Measurements from ENCODE around the gene SLC35D2. TPM values are rescaled to one million over a fixed set of nuclear protein-coding genes. Genes with fewer than 3 reads are reported as not detected.
"Not testable (repeated sequence)": the region's sequence is repeated elsewhere in the genome, so short reads cannot be mapped to it uniquely, and the experiment has no call there.

Gene SLC35D2
- total RNA-seq, 1 experiment from 2014 or later: 14.6 TPM

GRCh38 chr9:96309850-96310249 is 73.7 kb downstream of the SLC35D2 start:
- DNase-seq (ENCODE audit: low spot score) (no peak), ATAC-seq (no peak)
- Mint-ChIP-seq H3K4me3 (no peak overlapping the region), H3K27ac (no peak overlapping the region), H3K36me3 (peaks cover 37% of the 10 kb centered on the region), H3K27me3 (ENCODE audit: low read depth) (peaks cover 11% of the 10 kb centered on the region; the same call in 1 of the 2 replicates), H3K4me1 (peaks cover 10% of the 10 kb centered on the region), H3K9me3 (peaks cover 37% of the 10 kb centered on the region)
- TF ChIP-seq E2F4 (CRISPR knock-in tag; IDR thresholded peaks at IDR 0.05; ENCODE audit: borderline replicate concordance, low read depth): no peak
- TF ChIP-seq MYBL2 (CRISPR knock-in tag; IDR thresholded peaks at IDR 0.05): no peak
- no peak for TF ChIP-seq ZNF317 (CRISPR knock-in tag; IDR thresholded peaks at IDR 0.05; ENCODE audit: borderline replicate concordance, low read depth)
- TF ChIP-seq NFYB (CRISPR knock-in tag; conservative IDR thresholded peaks at IDR 0.05; ENCODE audit: low read depth): no peak
- no peak for TF ChIP-seq NR3C1 (CRISPR knock-in tag; conservative IDR thresholded peaks at IDR 0.05; ENCODE audit: low read depth)
- no peak for TF ChIP-seq PRDM15 (CRISPR knock-in tag; IDR thresholded peaks at IDR 0.05)
- POLR2A ChIA-PET: no interaction called here
- CTCF ChIA-PET: no interaction called here

- CTCF ChIA-PET; H3K27me3 Mint-ChIP-seq (ENCODE audit: low read depth); DNase-seq (ENCODE audit: low spot score); POLR2A ChIA-PET; H3K27ac Mint-ChIP-seq; H3K4me3 Mint-ChIP-seq; ATAC-seq: not testable (repeated sequence)
- H3K9me3 Mint-ChIP-seq: peaks cover 16% of the 10 kb centered on the region
- peaks cover 11% of the 10 kb centered on the region for H3K4me1 Mint-ChIP-seq
- peak; percentile 58 for TF ChIP-seq GABPB1 (CRISPR knock-in tag; IDR thresholded peaks at IDR 0.05)
- peaks cover 11% of the 10 kb centered on the region for H3K36me3 Mint-ChIP-seq
Measured at GRCh38 chr9:96306958-96307357, 76.6 kb downstream of the SLC35D2 start.

- Mint-ChIP-seq H3K27me3 (ENCODE audit: low read depth) (no peaks in the 10 kb centered on the region; the same call in 1 of the 2 replicates), H3K27ac (peak overlapping the region; percentile 70; the same call in 1 of the 2 replicates), H3K4me1 (peaks cover 11% of the 10 kb centered on the region), H3K9me3 (peaks cover 4% of the 10 kb centered on the region; the same call in 1 of the 2 replicates), H3K4me3 (no peak overlapping the region), H3K36me3 (no peaks in the 10 kb centered on the region)
- ATAC-seq (peak; percentile 69), DNase-seq (ENCODE audit: low spot score) (no peak)
- ChIA-PET CTCF (interaction anchor here (1.1 to 1.7 kb wide), 3 partner anchors 12 to 73 kb away, joined by 3 to 9 read pairs (median 4); no protein-coding TSS in a partner anchor), POLR2A (no interaction called here)
- TF ChIP-seq ZNF121 (CRISPR knock-in tag; IDR thresholded peaks at IDR 0.05): peak; percentile 58; the same call in 1 of the 2 replicates
- TF ChIP-seq NFATC4 (CRISPR knock-in tag; IDR thresholded peaks at IDR 0.05): no peak
Measured at GRCh38 chr9:96305171-96305570, 78.3 kb downstream of the SLC35D2 start.

- H3K9me3 Mint-ChIP-seq: peaks cover 4% of the 10 kb centered on the region; the same call in 1 of the 2 replicates
- no peak for TF ChIP-seq ZNF219 (CRISPR knock-in tag; IDR thresholded peaks at IDR 0.05; ENCODE audit: borderline replicate concordance)
- TF ChIP-seq ZNF263 (CRISPR knock-in tag; IDR thresholded peaks at IDR 0.05; ENCODE audit: low read depth): no peak
- no peak for TF ChIP-seq AR (CRISPR knock-in tag; IDR thresholded peaks at IDR 0.05)
- TF ChIP-seq FOXP1 (CRISPR knock-in tag; IDR thresholded peaks at IDR 0.05; ENCODE audit: borderline replicate concordance): no peak
- no peak for TF ChIP-seq ELF4 (CRISPR knock-in tag; IDR thresholded peaks at IDR 0.05; ENCODE audit: low read depth)
- no peak for TF ChIP-seq NR2C2 (CRISPR knock-in tag; IDR thresholded peaks at IDR 0.05)
- H3K4me3 Mint-ChIP-seq: no peak overlapping the region
- CTCF ChIA-PET: interaction anchor here (1.5 to 3.0 kb wide), 3 partner anchors 13 to 24 kb away, joined by 4 to 10 read pairs (median 9); no protein-coding TSS in a partner anchor
- H3K27me3 Mint-ChIP-seq (ENCODE audit: low read depth): no peaks in the 10 kb centered on the region; the same call in 1 of the 2 replicates
- POLR2A ChIA-PET: no interaction called here
- no peak for DNase-seq (ENCODE audit: low spot score)
- ATAC-seq: no peak
- H3K27ac Mint-ChIP-seq: no peak overlapping the region
- H3K4me1 Mint-ChIP-seq: peaks cover 11% of the 10 kb centered on the region
- no peaks in the 10 kb centered on the region for H3K36me3 Mint-ChIP-seq
Measured at GRCh38 chr9:96304230-96304629, 79.3 kb downstream of the SLC35D2 start.
